Loucy (cell line): ENCODE measurements around the gene LMAN2L.

Experiments
- EZH2phosphoT487 ChIP-seq: fragments of 200-600 bp; IDR thresholded peaks from 2 replicates; pipeline ENCODE4 v1.6.1; 2018; ENCODE audit warnings: antibody characterized with exemption, mild to moderate bottlenecking, moderate library complexity, borderline replicate concordance
- TF ChIP-seq, protein P1 (sequence below): fragments of 200-600 bp; sonication (generic); conservative IDR thresholded peaks from 2 replicates; pipeline ENCODE4 v1.5.1; 2014; ENCODE audit warnings: mild to moderate bottlenecking, antibody characterized with exemption, low read length

GRCh38 chr2:96737251-96737650 is 2.6 kb downstream of the LMAN2L start:
- TF ChIP-seq, protein P1, sequence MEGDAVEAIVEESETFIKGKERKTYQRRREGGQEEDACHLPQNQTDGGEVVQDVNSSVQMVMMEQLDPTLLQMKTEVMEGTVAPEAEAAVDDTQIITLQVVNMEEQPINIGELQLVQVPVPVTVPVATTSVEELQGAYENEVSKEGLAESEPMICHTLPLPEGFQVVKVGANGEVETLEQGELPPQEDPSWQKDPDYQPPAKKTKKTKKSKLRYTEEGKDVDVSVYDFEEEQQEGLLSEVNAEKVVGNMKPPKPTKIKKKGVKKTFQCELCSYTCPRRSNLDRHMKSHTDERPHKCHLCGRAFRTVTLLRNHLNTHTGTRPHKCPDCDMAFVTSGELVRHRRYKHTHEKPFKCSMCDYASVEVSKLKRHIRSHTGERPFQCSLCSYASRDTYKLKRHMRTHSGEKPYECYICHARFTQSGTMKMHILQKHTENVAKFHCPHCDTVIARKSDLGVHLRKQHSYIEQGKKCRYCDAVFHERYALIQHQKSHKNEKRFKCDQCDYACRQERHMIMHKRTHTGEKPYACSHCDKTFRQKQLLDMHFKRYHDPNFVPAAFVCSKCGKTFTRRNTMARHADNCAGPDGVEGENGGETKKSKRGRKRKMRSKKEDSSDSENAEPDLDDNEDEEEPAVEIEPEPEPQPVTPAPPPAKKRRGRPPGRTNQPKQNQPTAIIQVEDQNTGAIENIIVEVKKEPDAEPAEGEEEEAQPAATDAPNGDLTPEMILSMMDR = no peak
- TF ChIP-seq EZH2phosphoT487 = no peak
